ENCODE data around the gene PITPNM1.

The PITPNM1 gene

GRCh38 chr11:67521924-67522323 is 16.8 kb upstream of the PITPNM1 start:
- TF ChIP-seq TOX (CRISPR knock-in tag; IDR thresholded peaks at IDR 0.05; ENCODE audit: borderline replicate concordance) (no peak), ZNF8 (CRISPR knock-in tag; IDR thresholded peaks at IDR 0.05) (no peak), TSHZ2 (CRISPR knock-in tag; IDR thresholded peaks at IDR 0.05) (no peak), SNAI2 (CRISPR knock-in tag; IDR thresholded peaks at IDR 0.05) (no peak), PATZ1 (CRISPR knock-in tag; IDR thresholded peaks at IDR 0.05; ENCODE audit: borderline replicate concordance) (no peak), GLIS3 (CRISPR knock-in tag; IDR thresholded peaks at IDR 0.05) (no peak), TCF4 (CRISPR knock-in tag; IDR thresholded peaks at IDR 0.05; ENCODE audit: borderline replicate concordance) (no peak), ZFP30 (CRISPR knock-in tag; IDR thresholded peaks at IDR 0.05) (no peak), CREB5 (CRISPR knock-in tag; IDR thresholded peaks at IDR 0.05; ENCODE audit: low read depth) (no peak), OSR1 (CRISPR knock-in tag; IDR thresholded peaks at IDR 0.05) (no peak), ZNF565 (CRISPR knock-in tag; conservative IDR thresholded peaks at IDR 0.05; ENCODE audit: low read depth) (no peak), ZNF70 (CRISPR knock-in tag; IDR thresholded peaks at IDR 0.05) (no peak), ZFP3 (CRISPR knock-in tag; IDR thresholded peaks at IDR 0.05) (no peak), CSDC2 (CRISPR knock-in tag; IDR thresholded peaks at IDR 0.05) (no peak)
- TF ChIP-seq, protein P1, sequence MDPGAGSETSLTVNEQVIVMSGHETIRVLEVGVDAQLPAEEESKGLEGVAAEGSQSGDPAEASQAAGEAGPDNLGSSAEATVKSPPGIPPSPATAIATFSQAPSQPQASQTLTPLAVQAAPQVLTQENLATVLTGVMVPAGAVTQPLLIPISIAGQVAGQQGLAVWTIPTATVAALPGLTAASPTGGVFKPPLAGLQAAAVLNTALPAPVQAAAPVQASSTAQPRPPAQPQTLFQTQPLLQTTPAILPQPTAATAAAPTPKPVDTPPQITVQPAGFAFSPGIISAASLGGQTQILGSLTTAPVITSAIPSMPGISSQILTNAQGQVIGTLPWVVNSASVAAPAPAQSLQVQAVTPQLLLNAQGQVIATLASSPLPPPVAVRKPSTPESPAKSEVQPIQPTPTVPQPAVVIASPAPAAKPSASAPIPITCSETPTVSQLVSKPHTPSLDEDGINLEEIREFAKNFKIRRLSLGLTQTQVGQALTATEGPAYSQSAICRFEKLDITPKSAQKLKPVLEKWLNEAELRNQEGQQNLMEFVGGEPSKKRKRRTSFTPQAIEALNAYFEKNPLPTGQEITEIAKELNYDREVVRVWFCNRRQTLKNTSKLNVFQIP (CRISPR knock-in tag; IDR thresholded peaks at IDR 0.05; ENCODE audit: borderline replicate concordance, low read depth), result no peak
- no peak for ATAC-seq

DNA sequence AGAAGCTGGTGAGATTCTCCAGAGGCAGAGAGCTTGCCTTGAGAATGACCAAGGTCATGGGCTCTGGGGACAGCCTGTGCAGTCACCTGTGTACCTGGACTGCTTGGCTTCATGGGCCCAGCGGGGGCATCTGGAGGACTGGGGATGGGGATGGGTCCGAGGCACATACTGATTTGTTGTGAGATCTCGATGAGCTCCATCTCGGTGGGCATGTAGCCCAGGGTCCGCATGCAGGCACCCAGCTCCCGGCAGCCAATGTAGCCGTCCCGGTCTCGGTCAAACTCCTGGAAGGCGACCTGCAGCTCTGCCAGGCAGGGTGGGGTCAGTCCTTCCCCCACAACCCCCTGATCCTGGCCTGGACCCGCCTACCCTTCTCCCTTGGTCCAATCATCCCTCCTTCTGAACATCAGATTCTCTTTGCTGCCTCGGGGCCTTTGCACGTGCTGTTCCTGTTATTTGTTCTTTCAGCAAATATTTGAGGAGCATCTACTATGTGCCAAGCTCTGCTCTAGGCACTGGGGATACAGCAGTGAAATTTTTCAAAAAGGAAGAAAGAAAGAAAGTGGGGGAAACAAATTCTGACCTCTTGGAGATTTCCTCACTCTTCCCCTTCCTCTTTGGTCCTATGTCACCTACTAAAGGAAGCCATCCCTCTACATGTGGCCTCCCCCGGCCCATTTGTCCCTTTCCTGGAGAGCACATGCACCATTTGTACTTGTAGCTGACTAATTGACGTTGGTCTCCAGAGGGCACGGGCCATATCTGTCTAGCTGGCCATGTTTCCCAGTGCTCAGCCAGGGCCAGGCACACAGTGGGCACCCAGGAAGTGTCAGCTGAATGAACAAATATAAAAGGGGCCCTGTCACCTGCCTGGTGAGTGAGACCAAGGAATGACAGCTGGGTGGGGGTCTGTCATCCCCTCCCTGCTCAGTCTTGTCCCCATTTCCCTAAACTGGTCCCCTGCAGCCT is 16.0 kb upstream of the PITPNM1 start:
- TF ChIP-seq CSDC2 (CRISPR knock-in tag; IDR thresholded peaks at IDR 0.05), result no peak
- TF ChIP-seq ZC3H10 (CRISPR knock-in tag; IDR thresholded peaks at IDR 0.05), result no peak
- TF ChIP-seq TOX (CRISPR knock-in tag; IDR thresholded peaks at IDR 0.05; ENCODE audit: borderline replicate concordance), result no peak
- TF ChIP-seq ESRRG (CRISPR knock-in tag; IDR thresholded peaks at IDR 0.05), result no peak
- TF ChIP-seq TSHZ2 (CRISPR knock-in tag; IDR thresholded peaks at IDR 0.05), result no peak
- TF ChIP-seq, protein P2, sequence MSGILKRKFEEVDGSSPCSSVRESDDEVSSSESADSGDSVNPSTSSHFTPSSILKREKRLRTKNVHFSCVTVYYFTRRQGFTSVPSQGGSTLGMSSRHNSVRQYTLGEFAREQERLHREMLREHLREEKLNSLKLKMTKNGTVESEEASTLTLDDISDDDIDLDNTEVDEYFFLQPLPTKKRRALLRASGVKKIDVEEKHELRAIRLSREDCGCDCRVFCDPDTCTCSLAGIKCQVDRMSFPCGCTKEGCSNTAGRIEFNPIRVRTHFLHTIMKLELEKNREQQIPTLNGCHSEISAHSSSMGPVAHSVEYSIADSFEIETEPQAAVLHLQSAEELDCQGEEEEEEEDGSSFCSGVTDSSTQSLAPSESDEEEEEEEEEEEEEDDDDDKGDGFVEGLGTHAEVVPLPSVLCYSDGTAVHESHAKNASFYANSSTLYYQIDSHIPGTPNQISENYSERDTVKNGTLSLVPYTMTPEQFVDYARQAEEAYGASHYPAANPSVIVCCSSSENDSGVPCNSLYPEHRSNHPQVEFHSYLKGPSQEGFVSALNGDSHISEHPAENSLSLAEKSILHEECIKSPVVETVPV (CRISPR knock-in tag; IDR thresholded peaks at IDR 0.05), result no peak
- no peak for ATAC-seq
